Mammary epithelial cell (primary cell): ENCODE measurements around the gene HOXC13.

Experiments
- CTCF ChIP-seq, 2 donors: IDR thresholded peaks in 1 of 2; conservative IDR thresholded peaks in 1 of 2; 2 replicates each; pipeline ENCODE4 v1.5.1; 2011 to 2012; ENCODE audit warnings: inconsistent platforms in 2 of 2, low read length in 2 of 2, mild to moderate bottlenecking in 2 of 2, control low read depth in 1 of 2, low read depth in 1 of 2; ENCODE audit not compliant: insufficient read depth in 1 of 2; ENCODE audit errors: extremely low read depth in 1 of 2
- EZH2 ChIP-seq: IDR thresholded peaks from 2 replicates; pipeline ENCODE4 v1.6.1; 2012; ENCODE audit warnings: low read length, inconsistent platforms, borderline replicate concordance

- TF ChIP-seq CTCF (conservative IDR thresholded peaks at IDR 0.05 in 1 of 2, IDR thresholded peaks at IDR 0.05 in 1 of 2; ENCODE audit: extremely low read depth in 1 of 2, insufficient read depth in 1 of 2, low read depth in 1 of 2, low read length in 2 of 2) (peak in 1 of 2 donors; percentile 21), EZH2 (no peak)
Observed at GRCh38 chr12:53985994-53986685, 47.5 kb downstream of the HOXC13 start.
